GM19239 (cell line): Measurements from ENCODE around the gene ZNF248.

Experiments
- DNase-seq: peaks from one replicate; pipeline ENCODE4 v3.0.0; 2011; ENCODE audit warnings: low spot score; ENCODE audit not compliant: insufficient read length
- FAIRE-seq: peaks from 2 replicates; lab custom pipeline; 2011; peaks lifted over from hg19 to GRCh38; lab: Jason Lieb, UNC

ZNF248 gene

GRCh38 chr10:37831495-37832333 lies 25.7 kb downstream of the ZNF248 start:
- FAIRE-seq, result no peak
- no peak for DNase-seq

GRCh38 chr10:37826806-37827205 lies 30.6 kb downstream of the ZNF248 start:
- FAIRE-seq (no peak), DNase-seq (no peak)

GRCh38 chr10:37821237-37821636 lies 36.2 kb downstream of the ZNF248 start:
- DNase-seq, result no peak
- FAIRE-seq, result no peak

- no peak for FAIRE-seq
Measured at GRCh38 chr10:37819797-37820196, 37.6 kb downstream of the ZNF248 start.

GRCh38 chr10:37816290-37816689 lies 41.1 kb downstream of the ZNF248 start:
- no peak for DNase-seq
- FAIRE-seq, result no peak

More at GRCh38 chr10:37819797-37820196, 37.6 kb downstream of the ZNF248 start:
- DNase-seq, result no peak

- no peak for FAIRE-seq
- no peak for DNase-seq
Measured at GRCh38 chr10:37813763-37814162, 43.6 kb downstream of the ZNF248 start.

GRCh38 chr10:37812290-37812689 lies 45.1 kb downstream of the ZNF248 start:
- no peak for DNase-seq
- no peak for FAIRE-seq

GRCh38 chr10:37803269-37803668 lies 54.1 kb downstream of the ZNF248 start:
- FAIRE-seq, result no peak
- no peak for DNase-seq

- DNase-seq (no peak), FAIRE-seq (no peak)
Measured at GRCh38 chr10:37801557-37801956, 55.9 kb downstream of the ZNF248 start.

- no peak for FAIRE-seq
- no peak for DNase-seq
Measured at GRCh38 chr10:37794305-37794976, 63.0 kb downstream of the ZNF248 start.

GRCh38 chr10:37789590-37789989 lies 67.8 kb downstream of the ZNF248 start:
- no peak for DNase-seq
- FAIRE-seq, result no peak

GRCh38 chr10:37784678-37785077 lies 72.7 kb downstream of the ZNF248 start:
- DNase-seq (no peak), FAIRE-seq (no peak)

GRCh38 chr10:37780536-37780935 lies 76.9 kb downstream of the ZNF248 start:
- DNase-seq (no peak), FAIRE-seq (no peak)

GRCh38 chr10:37777056-37777455 lies 80.4 kb downstream of the ZNF248 start:
- DNase-seq (no peak), FAIRE-seq (no peak)

GRCh38 chr10:37775612-37776011 lies 81.8 kb downstream of the ZNF248 start:
- DNase-seq (no peak), FAIRE-seq (no peak)

GRCh38 chr10:37774351-37774750 lies 83.1 kb downstream of the ZNF248 start:
- DNase-seq (no peak), FAIRE-seq (no peak)

- FAIRE-seq (no peak), DNase-seq (no peak)
Measured at GRCh38 chr10:37765216-37765615, 92.2 kb downstream of the ZNF248 start.

- no peak for DNase-seq
- no peak for FAIRE-seq
Measured at GRCh38 chr10:37763132-37763531, 94.3 kb downstream of the ZNF248 start.

- DNase-seq, result no peak
- no peak for FAIRE-seq
Measured at GRCh38 chr10:37762287-37762686, 95.1 kb downstream of the ZNF248 start.

GRCh38 chr10:37760817-37761216 lies 96.6 kb downstream of the ZNF248 start:
- no peak for DNase-seq
- FAIRE-seq, result no peak

- FAIRE-seq (no peak), DNase-seq (no peak)
Measured at GRCh38 chr10:37758074-37758473, 99.3 kb downstream of the ZNF248 start.
